CD14-positive monocyte (primary cell): ENCODE data around the gene KRTAP5-4. TPM values are rescaled to one million over a fixed set of nuclear protein-coding genes. Genes with fewer than 3 reads are reported as not detected.

Experiments
- DNase-seq, 3 donors: peaks; one replicate each; pipeline ENCODE4 v3.0.0-alpha.2; 2011 to 2022
- H2AFZ ChIP-seq: 2 replicates; pipeline ENCODE4 v1.6.0; 2012; ENCODE audit warnings: mild to moderate bottlenecking, low read depth, low read length, inconsistent platforms; ENCODE audit not compliant: insufficient read depth, poor library complexity, severe bottlenecking
- H3K27ac ChIP-seq, 2 donors: 1 replicate in 1 of 2; 2 replicates in 1 of 2; pipeline ENCODE4 v1.5.1; 2012 to 2013; ENCODE audit warnings: low read length in 2 of 2, control low read depth in 1 of 2, inconsistent platforms in 1 of 2, low read depth in 1 of 2, mild to moderate bottlenecking in 1 of 2
- H3K27me3 ChIP-seq, 2 donors: one replicate each; pipeline versions ENCODE4 v1.6.0 to v1.6.1; 2011 to 2013; ENCODE audit warnings: low read length in 2 of 2; ENCODE audit not compliant: control insufficient read depth in 2 of 2, insufficient read depth in 2 of 2
- H3K36me3 ChIP-seq, 2 donors: replicated peaks in 1 of 2; 1 replicate in 1 of 2; 2 replicates in 1 of 2; pipeline versions ENCODE4 v1.5.1 to v1.6.1; 2012 to 2013; ENCODE audit warnings: low read length in 2 of 2, control low read depth in 1 of 2, inconsistent platforms in 1 of 2, mild to moderate bottlenecking in 1 of 2; ENCODE audit not compliant: insufficient read depth in 2 of 2, control insufficient read depth in 1 of 2
- H3K4me1 ChIP-seq, 2 donors: 1 replicate in 1 of 2; 2 replicates in 1 of 2; pipeline versions ENCODE4 v1.5.1 to v1.6.1; 2012 to 2013; ENCODE audit warnings: low read length in 2 of 2, control low read depth in 1 of 2, inconsistent platforms in 1 of 2, mild to moderate bottlenecking in 1 of 2, moderate library complexity in 1 of 2; ENCODE audit not compliant: insufficient read depth in 2 of 2, control insufficient read depth in 1 of 2
- H3K4me2 ChIP-seq: replicated peaks from 2 replicates; pipeline ENCODE3; 2012; ENCODE audit warnings: low read length, moderate library complexity, mild to moderate bottlenecking; ENCODE audit not compliant: poor library complexity, severe bottlenecking; ENCODE audit errors: extremely low read depth
- H3K4me3 ChIP-seq, 3 experiments: fragments of 200-600 bp in 1 of 3; sonication (generic) in 1 of 3; replicated peaks in 1 of 3; 1 replicate in 2 of 3; 2 replicates in 1 of 3; pipeline ENCODE4 v1.5.1; 2011 to 2013; ENCODE audit warnings: low read length in 3 of 3, mild to moderate bottlenecking in 3 of 3, control low read depth in 2 of 3, low read depth in 2 of 3, inconsistent platforms in 1 of 3, moderate library complexity in 1 of 3
- H3K79me2 ChIP-seq: 2 replicates; pipeline ENCODE4 v1.6.0; 2012; ENCODE audit warnings: mild to moderate bottlenecking, control low read depth, inconsistent platforms, low read length, moderate library complexity; ENCODE audit not compliant: insufficient read depth
- H3K9ac ChIP-seq: 2 replicates; pipeline ENCODE4 v1.6.0; 2017; ENCODE audit warnings: low read length, mild to moderate bottlenecking; ENCODE audit not compliant: insufficient read depth, poor library complexity, severe bottlenecking
- H3K9me3 ChIP-seq, 2 donors: replicated peaks in 1 of 2; 1 replicate in 1 of 2; 2 replicates in 1 of 2; pipeline versions ENCODE4 v1.5.1 to v1.6.1; 2012 to 2013; ENCODE audit warnings: low read length in 2 of 2, control low read depth in 1 of 2; ENCODE audit not compliant: control insufficient read depth in 1 of 2, insufficient read depth in 1 of 2
- H4K20me1 ChIP-seq: 2 replicates; pipeline ENCODE4 v1.6.0; 2012; ENCODE audit warnings: mild to moderate bottlenecking, low read length, control low read depth, moderate library complexity; ENCODE audit not compliant: insufficient read depth
- H3K27ac Mint-ChIP-seq, 7 donors: one replicate each; pipeline ENCODE4 v1.8.0; 2020; ENCODE audit warnings: mild to moderate bottlenecking in 7 of 7, mixed read lengths in 7 of 7, moderate library complexity in 6 of 7, inconsistent platforms in 2 of 7
- H3K27me3 Mint-ChIP-seq, 3 donors: one replicate each; pipeline ENCODE4 v1.8.0; 2021 to 2022; ENCODE audit warnings: low read depth in 3 of 3, mild to moderate bottlenecking in 3 of 3, mixed read lengths in 3 of 3, moderate library complexity in 3 of 3, inconsistent platforms in 1 of 3
- H3K36me3 Mint-ChIP-seq, 2 donors: one replicate each; pipeline ENCODE4 v1.8.0; 2020; ENCODE audit warnings: mixed read lengths in 2 of 2, inconsistent platforms in 1 of 2, mild to moderate bottlenecking in 1 of 2
- H3K4me1 Mint-ChIP-seq: one replicate; pipeline ENCODE4 v1.8.0; 2020; ENCODE audit warnings: mild to moderate bottlenecking, mixed read lengths
- H3K4me3 Mint-ChIP-seq, 2 donors: one replicate each; pipeline ENCODE4 v1.8.0; 2020; ENCODE audit warnings: mild to moderate bottlenecking in 2 of 2, mixed read lengths in 2 of 2, moderate library complexity in 1 of 2
- H3K9me3 Mint-ChIP-seq, 7 donors: one replicate each; pipeline ENCODE4 v1.8.0; 2020 to 2022; ENCODE audit warnings: mixed read lengths in 7 of 7, mild to moderate bottlenecking in 6 of 7, moderate library complexity in 6 of 7, inconsistent platforms in 2 of 7
- WGBS: methylation state at CpG from one replicate; pipeline ENCODE4 v1.1.5; 2013; ENCODE audit warnings: missing lambda C conversion rate; ENCODE audit not compliant: insufficient coverage; 5-methylcytosine and 5-hydroxymethylcytosine counted together
- intact Hi-C, 2 donors: fragments of 100-400 bp; cut with micrococcal nuclease; formaldehyde crosslinking; loops; one replicate each; pipeline versions ENCODE4 v1.15.0 to v1.15.1; 2023
- polyA plus RNA-seq, 3 donors: library from polyadenylated mRNA; depleted of rRNA in 1 of 3; unstranded in 2 of 3; stranded (reverse) in 1 of 3; fragments of 300-500 nt in 2 of 3; fragments of >200 nt in 1 of 3; fragmentation: Illumina TruSeq in 2 of 3; gene quantifications; 1 replicate in 2 of 3; 2 replicates in 1 of 3; pipeline ENCODE4 v1.2.3, GENCODE V29; 2012 to 2021
- TF ChIP-seq, protein P1 (sequence below): fragments of 200-600 bp; IDR thresholded peaks from one replicate; pipeline ENCODE4 v1.8.0; 2022; ENCODE audit warnings: antibody characterized with exemption, mild to moderate bottlenecking

The KRTAP5-4 gene
- polyA plus RNA-seq, 3 donors = not detected

DNA sequence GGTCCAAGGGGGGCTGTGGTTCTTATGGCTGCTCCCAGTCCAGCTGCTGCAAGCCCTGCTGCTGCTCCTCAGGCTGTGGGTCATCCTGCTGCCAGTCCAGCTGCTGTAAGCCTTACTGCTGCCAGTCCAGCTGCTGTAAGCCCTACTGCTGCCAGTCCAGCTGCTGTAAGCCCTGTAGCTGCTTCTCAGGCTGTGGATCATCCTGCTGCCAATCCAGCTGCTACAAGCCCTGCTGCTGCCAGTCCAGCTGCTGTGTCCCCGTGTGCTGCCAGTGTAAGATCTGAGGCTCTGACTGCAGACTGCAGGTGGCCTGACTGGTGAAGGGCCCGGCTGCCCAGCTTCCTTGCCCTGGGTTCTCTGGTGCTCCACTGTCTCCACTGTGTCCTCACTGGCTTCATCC lies 8.3 kb upstream of the KRTAP5-4 start:
- no peak overlapping the region for H3K9ac ChIP-seq
- H3K4me2 ChIP-seq = no peak overlapping the region
- H3K9me3 ChIP-seq = no peaks in the 10 kb centered on the region
- peaks cover 9 to 47% (median 22%) of the 10 kb centered on the region in 3 donors for H3K27me3 Mint-ChIP-seq
- no peak overlapping the region for H3K4me3 ChIP-seq
- H3K36me3 ChIP-seq = no peaks in the 10 kb centered on the region
- peaks cover 0 to 10% of the 10 kb centered on the region in 2 donors for H3K27me3 ChIP-seq
- no peak for DNase-seq
- TF ChIP-seq, protein P1, sequence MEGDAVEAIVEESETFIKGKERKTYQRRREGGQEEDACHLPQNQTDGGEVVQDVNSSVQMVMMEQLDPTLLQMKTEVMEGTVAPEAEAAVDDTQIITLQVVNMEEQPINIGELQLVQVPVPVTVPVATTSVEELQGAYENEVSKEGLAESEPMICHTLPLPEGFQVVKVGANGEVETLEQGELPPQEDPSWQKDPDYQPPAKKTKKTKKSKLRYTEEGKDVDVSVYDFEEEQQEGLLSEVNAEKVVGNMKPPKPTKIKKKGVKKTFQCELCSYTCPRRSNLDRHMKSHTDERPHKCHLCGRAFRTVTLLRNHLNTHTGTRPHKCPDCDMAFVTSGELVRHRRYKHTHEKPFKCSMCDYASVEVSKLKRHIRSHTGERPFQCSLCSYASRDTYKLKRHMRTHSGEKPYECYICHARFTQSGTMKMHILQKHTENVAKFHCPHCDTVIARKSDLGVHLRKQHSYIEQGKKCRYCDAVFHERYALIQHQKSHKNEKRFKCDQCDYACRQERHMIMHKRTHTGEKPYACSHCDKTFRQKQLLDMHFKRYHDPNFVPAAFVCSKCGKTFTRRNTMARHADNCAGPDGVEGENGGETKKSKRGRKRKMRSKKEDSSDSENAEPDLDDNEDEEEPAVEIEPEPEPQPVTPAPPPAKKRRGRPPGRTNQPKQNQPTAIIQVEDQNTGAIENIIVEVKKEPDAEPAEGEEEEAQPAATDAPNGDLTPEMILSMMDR = no peak
- H3K27ac Mint-ChIP-seq = no peak overlapping the region
- H3K79me2 ChIP-seq = no peaks in the 10 kb centered on the region
- no peaks in the 10 kb centered on the region for H3K4me1 ChIP-seq
- no peaks in the 10 kb centered on the region for H3K36me3 Mint-ChIP-seq
- intact Hi-C loops = no loop called here
- WGBS = 78% methylated on average over 2 of the region's 2 CpGs
- no peak overlapping the region for H2AFZ ChIP-seq
- H4K20me1 ChIP-seq = no peaks in the 10 kb centered on the region
- H3K9me3 Mint-ChIP-seq = no peaks in the 10 kb centered on the region
- no peak overlapping the region for H3K4me3 Mint-ChIP-seq
- H3K4me1 Mint-ChIP-seq = peaks cover 3% of the 10 kb centered on the region
- no peak overlapping the region for H3K27ac ChIP-seq

DNA sequence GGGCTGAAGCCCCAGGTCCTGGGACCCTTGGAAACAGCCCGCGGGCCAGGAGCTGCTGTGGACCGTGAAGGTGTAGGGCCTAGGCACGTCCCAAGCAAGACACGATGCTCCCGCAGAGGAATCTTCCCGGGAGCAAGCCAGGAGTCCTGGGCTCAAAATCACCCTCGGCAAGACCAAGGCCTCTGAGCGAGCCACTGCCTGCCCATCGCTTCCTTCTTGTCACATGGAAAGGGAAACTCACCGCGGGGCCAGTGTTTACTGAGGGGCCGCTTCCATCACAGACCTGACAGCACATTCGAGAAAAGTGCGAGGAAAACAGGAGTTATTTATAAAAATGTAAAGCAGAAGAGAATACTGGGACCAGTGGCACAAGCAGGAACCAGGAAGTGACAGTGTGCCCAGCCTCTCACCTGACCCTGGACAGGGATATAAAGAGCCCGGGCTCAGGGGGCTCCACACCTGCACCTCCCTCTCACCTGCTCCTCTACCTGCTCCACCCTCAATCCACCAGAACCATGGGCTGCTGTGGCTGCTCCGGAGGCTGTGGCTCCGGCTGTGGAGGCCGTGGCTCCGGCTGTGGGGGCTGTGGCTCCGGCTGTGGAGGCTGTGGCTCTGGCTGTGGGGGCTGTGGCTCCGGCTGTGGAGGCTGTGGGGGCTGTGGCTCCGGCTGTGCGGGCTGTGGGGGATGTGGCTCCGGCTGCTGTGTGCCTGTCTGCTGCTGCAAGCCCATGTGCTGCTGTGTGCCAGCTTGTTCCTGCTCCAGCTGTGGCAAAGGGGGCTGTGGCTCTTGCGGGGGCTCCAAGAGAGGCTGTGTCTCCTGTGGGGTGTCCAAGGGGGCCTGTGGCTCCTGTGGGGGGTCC lies 7.6 kb upstream of the KRTAP5-4 start, which contains the start of gene KRTAP5-5:
Gene KRTAP5-5 (plus strand): TSS at position 450 of the 860 bp plus-strand sequence. CDS start 66 bp downstream, at position 516.
- Histone ChIP-seq H3K36me3 (no peaks in the 10 kb centered on the region), H3K4me3 (no peak within 1 kb of the TSS), H3K9ac (no peak within 1 kb of the TSS), H3K27me3 (peaks cover 0 to 10% of the 10 kb centered on the region in 2 donors), H3K79me2 (no peaks in the 10 kb centered on the region), H2AFZ (no peak within 1 kb of the TSS), H3K9me3 (no peaks in the 10 kb centered on the region), H3K4me2 (no peak within 1 kb of the TSS), H4K20me1 (no peaks in the 10 kb centered on the region), H3K27ac (no peak within 1 kb of the TSS), H3K4me1 (no peaks in the 10 kb centered on the region)
- peaks cover 3% of the 10 kb centered on the region for H3K4me1 Mint-ChIP-seq
- DNase-seq = no peak
- H3K4me3 Mint-ChIP-seq = peak within 1 kb of the TSS in 1 of 2 donors; percentile 37
- H3K36me3 Mint-ChIP-seq = no peaks in the 10 kb centered on the region
- intact Hi-C loops = loop anchor here in 1 of 2 donors (1.0 kb wide), 1 partner anchor 8 kb away; no protein-coding TSS in a partner anchor
- peak within 1 kb of the TSS in 1 of 7 donors; percentile 39 for H3K27ac Mint-ChIP-seq
- 61% methylated on average over 18 of the region's 26 CpGs for WGBS
- no peaks in the 10 kb centered on the region for H3K9me3 Mint-ChIP-seq
- H3K27me3 Mint-ChIP-seq = peaks cover 10 to 47% (median 17%) of the 10 kb centered on the region in 3 donors
- TF ChIP-seq, protein P1 = no peak
